Loucy (cell line): ENCODE results near the gene DCAF11.

Source experiments
- EZH2phosphoT487 ChIP-seq: fragments of 200-600 bp; IDR thresholded peaks from 2 replicates; pipeline ENCODE4 v1.6.1; 2018; ENCODE audit warnings: antibody characterized with exemption, mild to moderate bottlenecking, moderate library complexity, borderline replicate concordance
- TF ChIP-seq, protein P1 (sequence below): fragments of 200-600 bp; sonication (generic); conservative IDR thresholded peaks from 2 replicates; pipeline ENCODE4 v1.5.1; 2014; ENCODE audit warnings: mild to moderate bottlenecking, antibody characterized with exemption, low read length

DNA sequence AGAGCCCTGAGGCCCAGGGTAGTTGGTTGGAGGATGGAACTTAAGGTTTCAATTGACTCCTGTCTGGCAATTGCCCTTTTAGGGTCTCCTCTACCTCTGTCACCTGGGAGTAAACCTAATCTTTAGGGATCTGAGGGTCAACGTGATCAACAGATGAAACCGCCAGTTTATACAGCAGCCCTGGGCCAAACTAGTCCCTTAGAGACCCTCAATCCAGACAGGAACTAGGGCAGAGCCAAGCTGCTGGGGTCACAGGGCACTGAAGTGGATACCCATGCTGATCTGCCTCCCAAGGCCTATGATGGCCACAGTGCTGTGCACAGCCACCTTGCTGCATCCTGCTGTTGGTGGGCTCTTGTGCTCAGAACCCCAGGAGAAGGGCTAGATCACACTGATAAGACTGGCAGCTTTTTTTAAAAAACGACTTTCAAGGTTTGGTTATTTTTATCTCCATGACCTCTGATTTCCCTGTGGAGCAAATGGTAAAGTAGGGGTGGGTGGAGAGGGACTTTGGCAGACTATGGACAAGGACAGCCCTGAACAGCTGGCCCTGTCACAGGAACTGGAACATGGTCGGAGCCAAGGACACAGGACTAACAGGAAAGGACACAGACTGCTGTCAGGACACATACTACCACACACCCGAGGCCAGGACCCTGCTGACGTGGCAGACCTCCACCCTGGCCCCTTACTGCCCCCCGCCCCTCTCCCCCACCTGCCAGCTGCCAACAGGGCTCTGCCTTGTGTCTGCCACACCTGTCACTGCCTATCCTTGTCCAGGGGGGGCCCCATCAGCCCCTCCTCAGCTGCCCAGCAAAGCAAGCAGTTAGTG lies 16.4 kb downstream of the DCAF11 start:
- TF ChIP-seq, protein P1, sequence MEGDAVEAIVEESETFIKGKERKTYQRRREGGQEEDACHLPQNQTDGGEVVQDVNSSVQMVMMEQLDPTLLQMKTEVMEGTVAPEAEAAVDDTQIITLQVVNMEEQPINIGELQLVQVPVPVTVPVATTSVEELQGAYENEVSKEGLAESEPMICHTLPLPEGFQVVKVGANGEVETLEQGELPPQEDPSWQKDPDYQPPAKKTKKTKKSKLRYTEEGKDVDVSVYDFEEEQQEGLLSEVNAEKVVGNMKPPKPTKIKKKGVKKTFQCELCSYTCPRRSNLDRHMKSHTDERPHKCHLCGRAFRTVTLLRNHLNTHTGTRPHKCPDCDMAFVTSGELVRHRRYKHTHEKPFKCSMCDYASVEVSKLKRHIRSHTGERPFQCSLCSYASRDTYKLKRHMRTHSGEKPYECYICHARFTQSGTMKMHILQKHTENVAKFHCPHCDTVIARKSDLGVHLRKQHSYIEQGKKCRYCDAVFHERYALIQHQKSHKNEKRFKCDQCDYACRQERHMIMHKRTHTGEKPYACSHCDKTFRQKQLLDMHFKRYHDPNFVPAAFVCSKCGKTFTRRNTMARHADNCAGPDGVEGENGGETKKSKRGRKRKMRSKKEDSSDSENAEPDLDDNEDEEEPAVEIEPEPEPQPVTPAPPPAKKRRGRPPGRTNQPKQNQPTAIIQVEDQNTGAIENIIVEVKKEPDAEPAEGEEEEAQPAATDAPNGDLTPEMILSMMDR, result no peak
- TF ChIP-seq EZH2phosphoT487, result no peak
